PFSK-1 (cell line): ENCODE data around the gene MFSD6.

Experiments used
- POLR2AphosphoS5 ChIP-seq: IDR thresholded peaks from 2 replicates; pipeline ENCODE4 v1.6.1; 2012; ENCODE audit warnings: low read depth, mild to moderate bottlenecking, control low read depth, low read length, moderate library complexity
- TAF1 ChIP-seq: IDR thresholded peaks from 2 replicates; pipeline ENCODE4 v1.6.1; 2012; ENCODE audit warnings: low read length, control low read depth, borderline replicate concordance; ENCODE audit not compliant: insufficient read depth
- TF ChIP-seq, protein P1 (sequence below), 2 experiments: IDR thresholded peaks; 2 replicates each; pipeline versions ENCODE4 v1.6.1 to v1.8.0; 2011 to 2012; ENCODE audit warnings: low read depth in 2 of 2, low read length in 2 of 2, control low read depth in 1 of 2, inconsistent platforms in 1 of 2, mild to moderate bottlenecking in 1 of 2, moderate library complexity in 1 of 2; ENCODE audit not compliant: insufficient read depth in 1 of 2

GRCh38 chr2:190417045-190417842, 9.1 kb downstream of the MFSD6 start:
- TF ChIP-seq, protein P1, sequence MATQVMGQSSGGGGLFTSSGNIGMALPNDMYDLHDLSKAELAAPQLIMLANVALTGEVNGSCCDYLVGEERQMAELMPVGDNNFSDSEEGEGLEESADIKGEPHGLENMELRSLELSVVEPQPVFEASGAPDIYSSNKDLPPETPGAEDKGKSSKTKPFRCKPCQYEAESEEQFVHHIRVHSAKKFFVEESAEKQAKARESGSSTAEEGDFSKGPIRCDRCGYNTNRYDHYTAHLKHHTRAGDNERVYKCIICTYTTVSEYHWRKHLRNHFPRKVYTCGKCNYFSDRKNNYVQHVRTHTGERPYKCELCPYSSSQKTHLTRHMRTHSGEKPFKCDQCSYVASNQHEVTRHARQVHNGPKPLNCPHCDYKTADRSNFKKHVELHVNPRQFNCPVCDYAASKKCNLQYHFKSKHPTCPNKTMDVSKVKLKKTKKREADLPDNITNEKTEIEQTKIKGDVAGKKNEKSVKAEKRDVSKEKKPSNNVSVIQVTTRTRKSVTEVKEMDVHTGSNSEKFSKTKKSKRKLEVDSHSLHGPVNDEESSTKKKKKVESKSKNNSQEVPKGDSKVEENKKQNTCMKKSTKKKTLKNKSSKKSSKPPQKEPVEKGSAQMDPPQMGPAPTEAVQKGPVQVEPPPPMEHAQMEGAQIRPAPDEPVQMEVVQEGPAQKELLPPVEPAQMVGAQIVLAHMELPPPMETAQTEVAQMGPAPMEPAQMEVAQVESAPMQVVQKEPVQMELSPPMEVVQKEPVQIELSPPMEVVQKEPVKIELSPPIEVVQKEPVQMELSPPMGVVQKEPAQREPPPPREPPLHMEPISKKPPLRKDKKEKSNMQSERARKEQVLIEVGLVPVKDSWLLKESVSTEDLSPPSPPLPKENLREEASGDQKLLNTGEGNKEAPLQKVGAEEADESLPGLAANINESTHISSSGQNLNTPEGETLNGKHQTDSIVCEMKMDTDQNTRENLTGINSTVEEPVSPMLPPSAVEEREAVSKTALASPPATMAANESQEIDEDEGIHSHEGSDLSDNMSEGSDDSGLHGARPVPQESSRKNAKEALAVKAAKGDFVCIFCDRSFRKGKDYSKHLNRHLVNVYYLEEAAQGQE (IDR thresholded peaks at IDR 0.05; ENCODE audit: insufficient read depth in 1 of 2, low read depth in 2 of 2, low read length in 2 of 2): no peak
- TF ChIP-seq TAF1: no peak
- TF ChIP-seq POLR2AphosphoS5: no peak
